WTC11 (cell line): ENCODE results near the gene FBXL7. TPM values are rescaled to one million over a fixed set of nuclear protein-coding genes. Genes with fewer than 3 reads are reported as not detected.
A peak's percentile ranks its signal among the peaks of the same experiment; 100 is the strongest.

Source experiments
- ATAC-seq: fragments of 200-7000 bp; cut with Tn5 transposase; 2 replicates; pipeline ENCODE4 v1.10.0; 2021; ENCODE audit warnings: mild to moderate bottlenecking, moderate library complexity
- CTCF ChIA-PET: fragments of 300-600 bp; sonication (Branson Sonifier 250); formaldehyde crosslinking; loops from one replicate; lab custom pipeline; 2021; ENCODE audit warnings: antibody characterized with exemption; lab: Charles Lee
- POLR2A ChIA-PET: fragments of 350-600 bp; sonication (Branson Sonifier 250); formaldehyde crosslinking; loops from one replicate; lab custom pipeline; 2021; ENCODE audit warnings: antibody characterized with exemption; lab: Charles Lee
- DNase-seq: peaks from one replicate; pipeline ENCODE4 v3.0.0; 2021; ENCODE audit warnings: low spot score
- H3K27ac Mint-ChIP-seq: 2 replicates; pipeline ENCODE4 v1.8.0; 2021; ENCODE audit warnings: mixed read lengths
- H3K27me3 Mint-ChIP-seq: 2 replicates; pipeline ENCODE4 v1.8.0; 2021; ENCODE audit warnings: low read depth, mild to moderate bottlenecking, moderate library complexity, mixed read lengths
- H3K36me3 Mint-ChIP-seq: 2 replicates; pipeline ENCODE4 v1.8.0; 2021; ENCODE audit warnings: mixed read lengths
- H3K4me1 Mint-ChIP-seq: 2 replicates; pipeline ENCODE4 v1.8.0; 2022; ENCODE audit warnings: mixed read lengths
- H3K4me3 Mint-ChIP-seq: 2 replicates; pipeline ENCODE4 v1.8.0; 2021; ENCODE audit warnings: mild to moderate bottlenecking, moderate library complexity, mixed read lengths
- H3K9me3 Mint-ChIP-seq: 2 replicates; pipeline ENCODE4 v1.8.0; 2021; ENCODE audit warnings: mixed read lengths
- ATF1 ChIP-seq: sonication (generic); formaldehyde crosslinking; IDR thresholded peaks from 2 replicates; pipeline ENCODE4 v1.8.1; 2023; ENCODE audit warnings: mild to moderate bottlenecking, moderate library complexity, missing genetic modification reagents
- ATF3 ChIP-seq: sonication (generic); formaldehyde crosslinking; conservative IDR thresholded peaks from 2 replicates; pipeline ENCODE4 v1.8.1; 2022; ENCODE audit warnings: mild to moderate bottlenecking, missing genetic modification reagents
- CREM ChIP-seq: sonication (generic); formaldehyde crosslinking; IDR thresholded peaks from 2 replicates; pipeline ENCODE4 v1.8.1; 2022; ENCODE audit warnings: mild to moderate bottlenecking, missing genetic modification reagents, moderate library complexity
- E2F1 ChIP-seq: sonication (generic); formaldehyde crosslinking; IDR thresholded peaks from 2 replicates; pipeline ENCODE4 v1.8.0; 2022; ENCODE audit warnings: mild to moderate bottlenecking, missing genetic modification reagents
- E2F4 ChIP-seq: sonication (generic); formaldehyde crosslinking; IDR thresholded peaks from 2 replicates; pipeline ENCODE4 v1.8.1; 2022; ENCODE audit warnings: low read depth, mild to moderate bottlenecking, moderate library complexity, missing genetic modification reagents, borderline replicate concordance
- GTF2I ChIP-seq: fragments of 250-450 bp; sonication (Bioruptor Pico); conservative IDR thresholded peaks from 2 replicates; pipeline ENCODE4 v1.4.0; 2021; ENCODE audit warnings: mild to moderate bottlenecking
- HMGXB4 ChIP-seq: sonication (generic); formaldehyde crosslinking; IDR thresholded peaks from 2 replicates; pipeline ENCODE4 v1.8.1; 2023; ENCODE audit warnings: mild to moderate bottlenecking, moderate library complexity, missing genetic modification reagents
- KAT7 ChIP-seq: sonication (generic); formaldehyde crosslinking; IDR thresholded peaks from 2 replicates; pipeline ENCODE4 v1.8.1; 2023; ENCODE audit warnings: missing genetic modification reagents, mild to moderate bottlenecking, borderline replicate concordance
- MLX ChIP-seq: sonication (generic); formaldehyde crosslinking; IDR thresholded peaks from 2 replicates; pipeline ENCODE4 v1.8.1; 2023; ENCODE audit warnings: mild to moderate bottlenecking, missing genetic modification reagents, moderate library complexity
- NFATC4 ChIP-seq: fragments of 250-450 bp; sonication (Bioruptor Pico); IDR thresholded peaks from 2 replicates; pipeline ENCODE4 v1.9.0; 2021; ENCODE audit warnings: mild to moderate bottlenecking
- NFE2L1 ChIP-seq: sonication (generic); formaldehyde crosslinking; IDR thresholded peaks from 2 replicates; pipeline ENCODE4 v1.8.1; 2023; ENCODE audit warnings: missing genetic modification reagents
- NFYB ChIP-seq: sonication (generic); formaldehyde crosslinking; conservative IDR thresholded peaks from 2 replicates; pipeline ENCODE4 v1.8.0; 2022; ENCODE audit warnings: low read depth, missing genetic modification reagents
- PRRX2 ChIP-seq: fragments of 250-450 bp; sonication (Bioruptor Pico); IDR thresholded peaks from 2 replicates; pipeline ENCODE4 v1.8.0; 2021; ENCODE audit warnings: mild to moderate bottlenecking
- TP53 ChIP-seq: sonication (generic); formaldehyde crosslinking; IDR thresholded peaks from 2 replicates; pipeline ENCODE4 v1.8.1; 2023; ENCODE audit warnings: mild to moderate bottlenecking, missing genetic modification reagents
- USF2 ChIP-seq: sonication (generic); formaldehyde crosslinking; IDR thresholded peaks from 2 replicates; pipeline ENCODE4 v1.8.1; 2023; ENCODE audit warnings: mild to moderate bottlenecking, missing genetic modification reagents, moderate library complexity
- ZBTB43 ChIP-seq: sonication (generic); formaldehyde crosslinking; IDR thresholded peaks from 2 replicates; pipeline ENCODE4 v1.8.1; 2023; ENCODE audit warnings: mild to moderate bottlenecking, missing genetic modification reagents
- ZNF138 ChIP-seq: sonication (generic); formaldehyde crosslinking; conservative IDR thresholded peaks from 2 replicates; pipeline ENCODE4 v1.8.1; 2022; ENCODE audit warnings: mild to moderate bottlenecking, moderate library complexity, missing genetic modification reagents
- ZNF396 ChIP-seq: fragments of 250-450 bp; sonication (Bioruptor Pico); IDR thresholded peaks from 2 replicates; pipeline ENCODE4 v1.8.0; 2021; ENCODE audit warnings: mild to moderate bottlenecking, moderate library complexity, borderline replicate concordance
- ZNF416 ChIP-seq: fragments of 250-450 bp; sonication (Bioruptor Pico); IDR thresholded peaks from 2 replicates; pipeline ENCODE4 v1.9.0; 2021; ENCODE audit warnings: mild to moderate bottlenecking, inconsistent platforms
- total RNA-seq: library from RNA; stranded (reverse); gene quantifications from 3 replicates; pipeline ENCODE4 v1.2.3, GENCODE V29; 2021
- TF ChIP-seq, protein P1 (sequence below): fragments of 250-450 bp; sonication (Bioruptor Pico); IDR thresholded peaks from 2 replicates; pipeline ENCODE4 v1.9.0; 2021; ENCODE audit warnings: mild to moderate bottlenecking, borderline replicate concordance
- TF ChIP-seq, protein P2 (sequence below): sonication (generic); formaldehyde crosslinking; IDR thresholded peaks from 2 replicates; pipeline ENCODE4 v1.8.0; 2023; ENCODE audit warnings: missing genetic modification reagents

The FBXL7 gene
- total RNA-seq, 1 experiment from 2014 or later = 13.8 TPM

GRCh38 chr5:15932066-15932465, 432.1 kb downstream of the FBXL7 start:
- CTCF ChIA-PET = no interaction called here
- Mint-ChIP-seq H3K4me1 (peaks cover 22% of the 10 kb centered on the region), H3K27me3 (no peaks in the 10 kb centered on the region), H3K27ac (no peak overlapping the region), H3K36me3 (peaks cover 3% of the 10 kb centered on the region; the same call in 1 of the 2 replicates), H3K4me3 (no peak overlapping the region), H3K9me3 (no peaks in the 10 kb centered on the region)
- POLR2A ChIA-PET = no interaction called here
- ATAC-seq = no peak
- TF ChIP-seq HMGXB4 (CRISPR knock-in tag) (no peak), ATF3 (CRISPR knock-in tag) (no peak), PRRX2 (CRISPR knock-in tag) (no peak), ZNF396 (CRISPR knock-in tag) (no peak), ATF1 (CRISPR knock-in tag) (no peak), E2F1 (CRISPR knock-in tag) (no peak), ZBTB43 (CRISPR knock-in tag) (no peak), NFYB (CRISPR knock-in tag) (no peak), KAT7 (CRISPR knock-in tag) (no peak), ZNF416 (CRISPR knock-in tag) (no peak), MLX (no peak)
- TF ChIP-seq, protein P1, sequence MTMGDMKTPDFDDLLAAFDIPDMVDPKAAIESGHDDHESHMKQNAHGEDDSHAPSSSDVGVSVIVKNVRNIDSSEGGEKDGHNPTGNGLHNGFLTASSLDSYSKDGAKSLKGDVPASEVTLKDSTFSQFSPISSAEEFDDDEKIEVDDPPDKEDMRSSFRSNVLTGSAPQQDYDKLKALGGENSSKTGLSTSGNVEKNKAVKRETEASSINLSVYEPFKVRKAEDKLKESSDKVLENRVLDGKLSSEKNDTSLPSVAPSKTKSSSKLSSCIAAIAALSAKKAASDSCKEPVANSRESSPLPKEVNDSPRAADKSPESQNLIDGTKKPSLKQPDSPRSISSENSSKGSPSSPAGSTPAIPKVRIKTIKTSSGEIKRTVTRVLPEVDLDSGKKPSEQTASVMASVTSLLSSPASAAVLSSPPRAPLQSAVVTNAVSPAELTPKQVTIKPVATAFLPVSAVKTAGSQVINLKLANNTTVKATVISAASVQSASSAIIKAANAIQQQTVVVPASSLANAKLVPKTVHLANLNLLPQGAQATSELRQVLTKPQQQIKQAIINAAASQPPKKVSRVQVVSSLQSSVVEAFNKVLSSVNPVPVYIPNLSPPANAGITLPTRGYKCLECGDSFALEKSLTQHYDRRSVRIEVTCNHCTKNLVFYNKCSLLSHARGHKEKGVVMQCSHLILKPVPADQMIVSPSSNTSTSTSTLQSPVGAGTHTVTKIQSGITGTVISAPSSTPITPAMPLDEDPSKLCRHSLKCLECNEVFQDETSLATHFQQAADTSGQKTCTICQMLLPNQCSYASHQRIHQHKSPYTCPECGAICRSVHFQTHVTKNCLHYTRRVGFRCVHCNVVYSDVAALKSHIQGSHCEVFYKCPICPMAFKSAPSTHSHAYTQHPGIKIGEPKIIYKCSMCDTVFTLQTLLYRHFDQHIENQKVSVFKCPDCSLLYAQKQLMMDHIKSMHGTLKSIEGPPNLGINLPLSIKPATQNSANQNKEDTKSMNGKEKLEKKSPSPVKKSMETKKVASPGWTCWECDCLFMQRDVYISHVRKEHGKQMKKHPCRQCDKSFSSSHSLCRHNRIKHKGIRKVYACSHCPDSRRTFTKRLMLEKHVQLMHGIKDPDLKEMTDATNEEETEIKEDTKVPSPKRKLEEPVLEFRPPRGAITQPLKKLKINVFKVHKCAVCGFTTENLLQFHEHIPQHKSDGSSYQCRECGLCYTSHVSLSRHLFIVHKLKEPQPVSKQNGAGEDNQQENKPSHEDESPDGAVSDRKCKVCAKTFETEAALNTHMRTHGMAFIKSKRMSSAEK (CRISPR knock-in tag) = no peak
- no peak for DNase-seq

DNA sequence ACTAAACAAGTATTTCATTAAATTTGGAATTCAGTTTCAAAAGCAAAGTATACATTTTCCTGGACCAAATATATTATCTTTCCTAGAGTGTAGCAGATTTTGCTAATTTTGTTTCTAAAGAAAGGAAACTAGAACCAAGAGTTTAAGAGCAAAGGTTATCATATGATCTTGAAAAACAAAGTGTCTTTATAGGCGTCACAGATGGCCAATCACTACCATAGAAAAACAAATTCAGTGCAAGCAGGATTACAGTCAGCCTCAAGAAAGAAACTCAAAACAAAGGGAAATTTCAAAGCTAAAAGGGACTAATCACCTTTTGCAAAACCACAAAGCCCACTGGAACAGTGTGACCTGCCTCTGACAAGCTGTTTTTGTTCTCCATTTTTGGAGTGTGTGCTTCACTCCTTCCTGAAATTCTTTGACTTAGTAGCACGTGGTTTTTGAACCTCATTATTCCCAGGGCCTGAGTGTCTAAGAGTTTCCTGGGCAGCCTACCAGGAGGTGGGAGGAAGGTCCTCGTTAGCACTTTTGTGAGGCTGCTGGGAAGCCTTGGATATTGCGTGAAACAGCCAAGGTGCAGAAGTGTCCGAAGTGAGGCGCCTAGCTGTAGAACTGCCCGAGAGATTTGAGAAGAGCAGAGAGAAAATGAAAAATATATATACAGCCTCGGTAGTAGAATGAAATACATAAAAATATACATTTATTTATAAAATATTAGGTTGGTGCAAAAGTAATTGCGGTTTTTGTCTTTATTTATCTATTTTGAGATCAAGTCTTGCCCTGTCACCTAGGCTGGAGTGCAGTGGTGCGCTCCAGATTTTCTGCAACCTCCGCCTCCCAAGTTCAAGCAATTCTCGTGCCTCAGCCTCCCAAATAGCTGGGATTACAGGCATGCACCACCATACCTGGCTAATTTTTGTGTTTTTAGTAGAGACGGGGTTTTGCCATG, 433.6 kb downstream of the FBXL7 start:
- H3K27ac Mint-ChIP-seq = peak overlapping the region; percentile 75
- peak; percentile 45 for ATAC-seq
- H3K4me1 Mint-ChIP-seq = peaks cover 31% of the 10 kb centered on the region
- no peak overlapping the region for H3K4me3 Mint-ChIP-seq
- H3K27me3 Mint-ChIP-seq = no peaks in the 10 kb centered on the region
- peaks cover 3% of the 10 kb centered on the region; the same call in 1 of the 2 replicates for H3K36me3 Mint-ChIP-seq
- no peak for DNase-seq
- POLR2A ChIA-PET = no interaction called here
- no peaks in the 10 kb centered on the region for H3K9me3 Mint-ChIP-seq
- CTCF ChIA-PET = interaction anchor here (0.6 kb wide), 1 partner anchor 717 kb away, joined by 5 read pairs; no protein-coding TSS in a partner anchor
- no peak for TF ChIP-seq USF2
- no peak for TF ChIP-seq CREM (CRISPR knock-in tag)
- TF ChIP-seq TP53 (CRISPR knock-in tag) = no peak
- TF ChIP-seq GTF2I (CRISPR knock-in tag) = no peak
- TF ChIP-seq NFE2L1 (CRISPR knock-in tag) = no peak
- TF ChIP-seq, protein P2, sequence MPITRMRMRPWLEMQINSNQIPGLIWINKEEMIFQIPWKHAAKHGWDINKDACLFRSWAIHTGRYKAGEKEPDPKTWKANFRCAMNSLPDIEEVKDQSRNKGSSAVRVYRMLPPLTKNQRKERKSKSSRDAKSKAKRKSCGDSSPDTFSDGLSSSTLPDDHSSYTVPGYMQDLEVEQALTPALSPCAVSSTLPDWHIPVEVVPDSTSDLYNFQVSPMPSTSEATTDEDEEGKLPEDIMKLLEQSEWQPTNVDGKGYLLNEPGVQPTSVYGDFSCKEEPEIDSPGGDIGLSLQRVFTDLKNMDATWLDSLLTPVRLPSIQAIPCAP (CRISPR knock-in tag) = no peak
- no peak for TF ChIP-seq ZNF138 (CRISPR knock-in tag)
- TF ChIP-seq NFATC4 = no peak
- no peak for TF ChIP-seq E2F4 (CRISPR knock-in tag)
